Measurements from ENCODE around the gene POLR2F.

The POLR2F gene

DNA sequence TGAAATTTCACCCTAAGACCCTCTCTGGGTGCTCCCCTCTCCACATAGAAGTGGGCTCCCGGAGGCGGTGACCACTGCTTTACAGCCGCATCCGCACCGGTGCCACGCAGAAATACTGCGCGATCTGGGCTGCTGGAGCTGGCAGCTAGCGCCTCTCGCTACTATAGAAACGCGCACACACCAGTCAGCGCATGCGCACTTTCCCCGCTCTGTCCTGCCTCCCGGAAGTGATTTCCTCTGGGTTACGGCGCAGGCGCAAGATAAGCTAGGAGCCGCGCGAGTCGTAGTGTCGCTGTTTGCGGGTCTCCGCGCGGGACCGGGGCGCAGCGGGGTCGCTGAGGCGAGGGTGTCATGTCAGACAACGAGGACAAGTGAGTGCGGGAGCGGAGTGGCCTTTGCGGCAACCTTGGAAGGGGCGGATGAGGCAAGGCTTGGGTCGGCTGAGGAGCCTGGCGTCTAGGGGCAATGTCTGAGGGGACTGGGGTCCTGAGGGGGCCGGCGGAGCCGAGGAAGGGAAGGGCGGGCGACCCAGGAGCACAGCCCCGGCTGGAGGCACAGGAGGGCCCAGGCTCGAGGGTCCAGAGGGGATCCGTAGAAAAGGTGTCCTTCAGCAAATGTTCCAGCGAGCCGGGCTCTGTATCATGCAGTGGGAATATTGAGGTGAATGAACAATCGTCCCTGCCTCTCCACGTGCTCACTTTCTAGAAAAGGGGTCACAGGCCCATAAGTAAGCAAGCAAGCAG lies at the start of gene POLR2F, which contains the start of gene C22orf23:
TSS of gene POLR2F (plus strand) at position 263 of the 743 bp plus-strand sequence. CDS start at position 352, 89 bp downstream.
TSS of gene C22orf23 (minus strand) at position 165 of the 743 bp plus-strand sequence. CDS start 452 bp downstream, outside the sequence.
- peak; percentile 98 for DNase-seq (ENCODE audit: low spot score)

DNA sequence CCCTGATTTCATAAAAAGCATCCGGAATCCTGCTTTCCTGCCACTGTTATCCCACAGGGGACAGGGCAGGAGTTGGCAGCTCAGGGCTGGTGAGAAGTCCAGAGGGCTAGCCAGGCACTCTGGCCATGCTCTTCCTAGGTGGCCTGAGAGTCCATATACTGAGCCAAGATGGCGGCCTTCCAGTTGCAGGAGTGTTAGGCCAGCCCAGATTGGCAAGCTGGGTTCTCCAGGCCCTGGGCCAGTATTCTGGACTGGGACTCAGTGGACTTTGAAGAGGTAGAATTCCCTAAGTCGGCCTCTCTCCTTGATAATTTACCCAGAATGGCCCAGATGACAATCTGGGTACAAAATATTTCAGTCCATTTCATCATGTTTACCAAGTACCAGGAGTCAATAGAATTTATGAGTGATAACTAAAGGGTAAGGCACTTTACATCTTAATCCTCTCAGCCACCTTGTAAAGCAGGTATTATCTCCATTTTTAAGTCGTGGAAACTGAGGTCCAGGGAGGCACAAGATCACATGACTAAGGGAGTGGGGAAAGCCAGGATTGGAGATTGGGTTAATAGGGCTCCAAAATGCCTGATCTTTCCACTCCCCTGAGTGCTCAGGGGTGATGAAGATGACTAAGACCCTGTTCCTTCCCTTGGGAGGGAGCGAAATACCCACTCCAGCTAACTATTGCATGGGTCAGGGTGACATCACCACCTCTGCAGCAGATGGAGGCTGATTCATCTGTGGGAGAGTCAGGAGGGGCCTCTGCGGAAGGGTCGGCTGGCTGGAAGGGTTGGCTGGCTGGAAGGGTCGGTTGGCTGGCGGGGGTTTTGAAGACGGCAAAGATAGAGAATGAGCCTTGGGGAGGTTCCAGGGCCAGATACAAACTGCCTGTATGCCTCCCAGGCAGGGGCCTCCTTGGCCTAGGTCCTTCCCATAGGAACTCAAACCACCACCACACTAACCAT lies 48.6 kb upstream of the POLR2F start:
- peak; percentile 84 for DNase-seq (ENCODE audit: low spot score)

DNA sequence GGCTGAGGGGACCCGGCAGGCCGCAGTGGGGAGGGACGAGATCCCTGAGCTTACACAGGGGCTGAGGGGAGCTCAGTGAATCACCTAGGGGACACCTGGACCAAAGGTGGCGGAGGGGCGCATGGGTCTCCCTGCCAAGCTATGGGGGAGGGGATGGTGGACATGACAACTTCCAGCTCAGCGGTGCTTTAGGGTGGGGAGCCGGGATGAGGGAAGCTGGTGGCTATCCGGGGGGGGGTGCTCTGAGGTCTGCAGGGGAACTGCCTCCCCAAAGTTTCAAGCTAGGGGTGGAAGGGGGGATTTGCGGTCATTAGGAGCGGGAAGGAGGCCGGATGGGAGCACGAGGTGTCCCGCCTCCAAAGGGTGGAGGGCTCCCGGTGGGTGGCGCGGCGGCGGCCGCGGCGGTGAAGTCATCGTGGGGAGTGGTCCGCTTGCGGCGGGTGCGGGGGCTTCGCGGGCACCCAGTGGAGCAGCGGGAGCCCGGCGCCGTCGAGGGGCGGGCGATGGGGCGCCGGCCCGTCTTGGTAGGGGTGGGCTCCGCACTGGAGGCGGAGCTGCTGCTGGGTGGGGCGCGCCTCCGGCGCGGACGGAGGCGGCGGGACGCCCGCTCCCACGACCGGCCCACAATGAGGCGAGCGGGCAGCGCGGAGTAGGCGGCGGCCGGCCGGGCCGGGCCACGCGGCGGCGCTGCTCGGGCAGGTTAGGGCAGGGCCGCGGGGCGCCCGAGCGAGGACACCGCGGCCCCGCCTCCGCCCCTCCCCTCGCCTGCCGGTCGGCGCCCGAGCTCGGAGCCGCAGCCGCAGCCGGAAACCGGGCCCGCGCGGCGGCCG lies 47.8 kb upstream of the POLR2F start, which contains the start of gene MICALL1:
TSS of gene MICALL1 (plus strand) at position 764 of the 830 bp plus-strand sequence. CDS start 126 bp downstream, outside the sequence.
- DNase-seq (ENCODE audit: low spot score), result peak; percentile 87

DNA sequence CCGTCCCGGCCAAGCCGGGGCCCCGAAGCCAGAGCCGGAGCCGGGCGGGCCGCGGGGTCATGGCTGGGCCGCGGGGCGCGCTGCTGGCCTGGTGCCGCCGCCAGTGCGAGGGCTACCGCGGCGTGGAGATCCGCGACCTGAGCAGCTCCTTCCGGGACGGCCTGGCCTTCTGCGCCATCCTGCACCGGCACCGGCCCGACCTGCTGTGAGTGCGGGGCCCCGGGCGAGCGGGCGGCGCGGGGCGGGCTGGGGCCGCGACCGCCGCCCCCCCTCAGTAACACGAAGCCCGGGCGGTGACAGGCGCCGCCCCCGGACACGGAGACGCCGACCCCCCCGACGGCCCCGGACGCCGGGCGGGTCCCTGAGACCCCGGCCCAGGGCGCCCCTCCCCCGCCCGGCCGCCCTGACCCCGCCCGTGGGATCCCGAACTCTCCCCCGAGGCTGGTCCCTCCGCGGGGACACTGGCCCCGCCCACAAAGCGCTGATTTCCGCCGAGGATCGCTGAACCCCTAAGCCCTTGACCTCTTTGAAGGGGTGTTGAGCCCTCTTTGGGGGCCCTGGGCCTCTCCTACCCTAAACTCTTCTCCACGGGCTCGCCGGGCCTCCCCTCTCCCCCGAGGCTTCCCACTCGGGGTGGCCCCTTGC lies 47.0 kb upstream of the POLR2F start:
- DNase-seq (ENCODE audit: low spot score), result no peak

DNA sequence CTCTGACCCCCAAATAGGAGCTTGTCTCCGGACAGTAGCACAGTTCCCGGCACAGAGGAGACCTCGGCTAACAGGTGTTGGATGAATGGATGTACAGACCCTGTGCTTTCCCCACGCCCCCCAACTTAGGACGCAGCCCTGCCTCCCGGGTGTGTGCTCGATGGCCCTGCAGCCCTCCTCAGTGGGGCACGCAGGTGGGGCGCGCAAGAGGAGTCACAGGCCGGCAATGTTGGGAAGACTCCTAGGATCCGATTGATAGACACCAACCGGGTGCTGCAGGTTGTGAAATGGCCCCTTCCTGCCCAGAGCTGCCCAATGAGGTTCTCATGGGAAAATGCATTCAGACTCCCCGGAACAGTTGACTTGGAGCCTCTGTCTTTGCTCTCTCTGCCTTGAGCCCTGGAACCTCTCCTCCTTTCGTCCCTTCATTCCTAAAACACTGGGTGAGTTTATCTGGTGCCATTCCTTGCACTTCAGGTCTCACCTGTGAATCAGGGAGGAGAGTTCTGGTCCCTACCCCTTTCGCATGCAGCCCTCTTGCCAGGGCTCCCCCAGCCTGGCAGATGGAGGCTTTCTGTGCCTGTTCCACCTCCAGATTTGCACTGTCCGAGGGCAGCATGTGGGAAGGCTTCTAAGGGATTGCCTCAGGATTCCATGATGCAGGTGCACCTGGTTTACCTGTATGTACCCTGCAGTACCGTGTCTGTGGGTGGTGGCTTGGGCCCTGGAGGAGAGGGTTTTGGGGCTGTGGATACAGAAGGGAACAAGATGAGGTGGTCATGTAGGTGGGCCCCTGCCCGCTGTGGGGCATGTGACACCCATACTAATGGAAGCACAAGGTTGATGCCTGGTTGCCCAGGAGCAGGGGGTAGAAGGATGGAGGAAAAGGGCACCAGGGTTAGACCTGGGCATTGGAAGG lies 46.2 kb upstream of the POLR2F start:
- no peak for DNase-seq (ENCODE audit: low spot score)

DNA sequence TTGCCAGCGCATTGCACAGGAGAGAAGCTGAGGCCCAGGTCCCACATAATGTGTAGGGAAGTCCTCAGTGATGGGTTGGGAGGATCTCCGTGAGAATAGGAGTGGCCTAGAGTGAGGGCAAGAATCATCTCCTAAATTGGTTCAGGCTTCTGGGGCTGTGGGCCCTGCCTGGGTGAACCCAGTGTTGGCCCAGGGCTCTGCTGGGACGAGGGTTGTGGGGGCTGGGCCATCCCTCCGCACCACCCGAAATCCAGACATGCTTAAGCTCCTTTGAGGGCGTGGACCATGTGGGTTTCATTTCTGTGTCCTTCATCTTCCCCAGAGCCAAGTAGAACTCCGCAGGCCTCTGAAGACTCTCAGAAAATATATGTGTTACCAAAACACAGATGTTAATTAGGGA lies 43.7 kb upstream of the POLR2F start:
- DNase-seq (ENCODE audit: low spot score), result no peak

DNA sequence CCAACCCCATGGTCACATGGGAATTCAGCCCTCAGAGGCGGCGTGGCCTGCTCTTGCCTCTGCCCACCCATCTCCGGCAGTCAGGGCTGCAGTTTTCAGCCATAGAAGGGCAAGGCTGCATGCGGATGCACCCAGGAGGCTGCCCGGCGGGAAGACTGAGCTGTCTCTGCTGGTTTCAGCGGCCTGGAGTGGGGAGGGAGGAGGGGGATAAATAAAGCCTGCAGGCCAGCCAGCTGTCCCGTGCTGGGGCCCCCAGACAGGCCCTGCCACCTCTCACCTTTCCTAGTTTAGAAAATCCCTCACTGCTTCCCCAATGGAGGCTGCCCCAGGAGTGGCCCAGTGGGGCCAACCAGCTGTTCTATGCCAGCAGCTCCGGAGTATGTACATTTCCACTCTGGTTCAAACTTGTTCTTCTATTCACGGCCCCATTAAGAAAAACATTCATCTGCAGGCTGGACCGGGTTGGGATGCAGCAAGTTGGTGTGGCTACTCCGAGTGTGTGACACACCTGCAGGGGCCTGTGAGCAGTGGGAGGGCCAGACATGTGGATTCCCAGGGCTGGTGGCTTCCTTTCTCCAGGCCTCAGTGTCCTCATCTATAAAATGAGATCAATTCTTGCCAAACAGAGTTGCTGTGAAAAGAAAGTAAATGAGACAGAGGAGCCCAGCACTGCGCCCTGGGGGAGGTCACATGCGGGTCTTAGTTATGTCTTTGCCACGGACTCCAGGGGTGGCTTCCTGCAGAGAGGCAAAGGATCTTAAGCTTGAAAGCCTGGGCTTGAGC lies 42.4 kb upstream of the POLR2F start:
- no peak for DNase-seq (ENCODE audit: low spot score)

DNA sequence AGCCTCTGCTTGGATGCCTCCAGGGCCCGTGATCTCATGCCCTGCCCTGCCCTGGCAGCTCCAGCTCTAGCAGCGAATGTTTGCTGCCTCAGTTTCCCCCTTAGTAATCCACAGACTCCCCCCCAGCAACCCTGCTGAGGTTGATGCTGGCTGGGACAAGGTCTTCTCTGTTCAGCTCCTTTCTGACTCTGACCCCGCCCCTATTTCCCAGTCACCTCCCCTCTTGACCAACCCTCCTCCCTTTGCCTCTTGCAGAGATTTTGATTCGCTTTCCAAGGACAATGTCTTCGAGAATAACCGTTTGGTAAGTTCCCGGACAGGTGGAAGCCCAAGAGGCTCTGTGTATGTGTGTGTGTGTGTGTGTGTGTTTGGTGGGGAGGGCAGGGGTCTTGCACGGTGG lies 41.8 kb upstream of the POLR2F start:
- DNase-seq (ENCODE audit: low spot score), result no peak

GRCh38 chr22:37912171-37912570 lies 41.3 kb upstream of the POLR2F start:
- DNase-seq (ENCODE audit: low spot score), result no peak

- no peak for DNase-seq (ENCODE audit: low spot score)
Measured at GRCh38 chr22:37913233-37913721, 40.2 kb upstream of the POLR2F start.

- no peak for DNase-seq (ENCODE audit: low spot score)
Measured at GRCh38 chr22:37916311-37916710, 37.2 kb upstream of the POLR2F start.

DNA sequence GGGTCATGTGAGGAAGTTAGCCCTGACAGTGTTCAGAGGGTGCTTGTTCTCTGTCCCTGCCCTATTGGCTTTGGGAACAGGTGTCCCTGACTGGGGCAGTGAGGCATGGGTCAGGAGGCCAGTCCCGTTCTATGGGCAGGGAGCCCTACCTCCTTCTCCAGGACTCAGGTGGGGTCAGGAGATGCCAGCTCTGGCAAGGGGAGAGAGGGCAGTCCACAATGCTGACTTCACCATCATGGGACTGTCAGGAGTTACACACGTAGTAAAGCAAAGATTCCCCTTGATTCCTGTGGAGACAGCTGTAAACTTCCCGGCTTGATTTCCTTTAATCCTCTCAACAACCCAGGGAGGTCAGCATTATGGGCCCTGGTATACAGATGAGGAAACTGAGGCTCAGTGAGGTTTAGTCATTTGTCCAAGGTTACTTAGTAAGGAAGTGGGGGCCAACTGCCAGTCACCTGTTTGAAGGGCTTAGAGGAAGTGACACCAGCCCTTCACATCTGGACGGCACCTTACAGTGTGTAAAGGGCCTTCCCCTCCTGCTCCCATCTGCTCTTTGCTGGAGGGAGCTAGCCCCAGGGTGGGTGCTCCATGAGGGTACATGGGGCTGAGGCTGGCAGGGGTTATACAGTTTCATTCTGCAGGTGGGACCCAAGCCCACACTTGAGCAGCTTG lies 35.5 kb upstream of the POLR2F start:
- DNase-seq (ENCODE audit: low spot score), result no peak

GRCh38 chr22:37918580-37919270 lies 34.8 kb upstream of the POLR2F start:
- DNase-seq (ENCODE audit: low spot score), result no peak

GRCh38 chr22:37920126-37920525 lies 33.4 kb upstream of the POLR2F start:
- DNase-seq (ENCODE audit: low spot score), result no peak

GRCh38 chr22:37922191-37922590 lies 31.3 kb upstream of the POLR2F start:
- no peak for DNase-seq (ENCODE audit: low spot score)

DNA sequence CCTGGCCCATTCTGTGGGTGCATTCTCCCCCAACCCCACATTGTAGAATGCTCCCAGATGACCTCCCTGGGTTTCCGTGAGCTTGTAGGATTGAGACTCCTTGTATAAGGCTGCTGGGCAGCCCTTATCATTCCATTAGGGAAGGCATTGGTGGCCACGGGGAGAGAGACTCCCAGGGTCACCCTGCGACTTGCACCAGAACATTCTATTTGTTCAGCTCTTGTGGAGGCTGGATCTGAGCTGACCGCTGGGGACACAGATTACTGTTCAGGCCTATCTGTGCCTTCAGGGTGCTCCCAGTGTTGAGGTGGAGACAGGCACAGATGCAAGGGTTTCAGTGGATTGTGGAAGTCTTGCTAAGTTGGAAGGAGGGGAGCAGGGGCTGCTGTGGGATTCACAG lies 29.6 kb upstream of the POLR2F start:
- no peak for DNase-seq (ENCODE audit: low spot score)

DNA sequence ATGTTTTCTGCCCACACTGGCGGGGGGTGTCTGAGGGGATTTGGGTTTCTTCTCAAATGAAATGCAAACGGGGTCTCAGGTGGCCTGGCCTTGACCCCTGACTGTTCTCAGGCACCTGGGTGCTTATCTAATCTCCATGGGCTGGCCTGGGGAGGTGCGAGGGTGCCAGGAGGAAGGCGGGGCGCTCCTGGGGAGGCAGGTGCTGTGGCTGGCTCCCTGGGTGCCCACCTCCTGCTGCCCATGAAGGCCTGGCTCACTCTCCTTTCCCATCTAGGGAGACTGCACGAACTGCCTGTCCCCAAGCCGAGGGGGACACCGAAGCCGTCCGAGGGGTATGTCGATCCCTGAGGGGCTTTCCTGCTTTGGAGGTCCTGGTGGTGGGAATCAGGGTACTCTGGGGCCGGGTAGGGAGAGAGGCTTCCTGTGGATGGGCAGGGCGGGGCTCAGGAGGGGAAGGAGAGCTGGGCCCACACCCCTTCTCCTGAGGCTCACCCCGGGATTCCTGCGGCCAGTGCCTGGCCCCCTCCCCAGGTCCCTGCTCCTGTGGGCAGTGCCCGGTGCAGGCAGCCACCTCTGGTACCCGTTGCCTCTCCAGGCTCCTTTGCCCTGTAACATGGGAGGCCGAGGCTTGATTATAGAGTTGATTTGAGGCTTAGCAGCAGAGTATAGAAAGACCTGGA lies 29.0 kb upstream of the POLR2F start:
- DNase-seq (ENCODE audit: low spot score), result no peak
